A673 (cell line): ENCODE results near the gene FAM89B. TPM values are rescaled to one million over a fixed set of nuclear protein-coding genes. Genes with fewer than 3 reads are reported as not detected.

Source experiments
- BruUV-seq: library from RNA; stranded (reverse); fragments of 400-500 nt; replicated peaks from 2 replicates; lab custom pipeline; 2021; lab: Mats Ljungman, UMichigan
- CTCF ChIA-PET: fragments of 300-600 bp; sonication (Branson Sonifier 250); formaldehyde crosslinking; loops from one replicate; lab custom pipeline; 2022; ENCODE audit warnings: antibody characterized with exemption; lab: Charles Lee
- POLR2A ChIA-PET: fragments of 300-600 bp; sonication (Branson Sonifier 250); formaldehyde crosslinking; loops from one replicate; lab custom pipeline; 2022; ENCODE audit warnings: antibody characterized with exemption; ENCODE audit not compliant: low non-redundant PET; lab: Charles Lee
- DNase-seq: peaks from one replicate; pipeline ENCODE4 v3.0.0-alpha.2; 2015; ENCODE audit warnings: low spot score
- H3K27ac ChIP-seq: fragments of 200-600 bp; sonication (generic); 2 replicates; pipeline ENCODE4 v1.5.1; 2016; ENCODE audit warnings: mixed run types, low read depth, mild to moderate bottlenecking, mixed read lengths, antibody characterized with exemption, low read length; ENCODE audit not compliant: poor library complexity, severe bottlenecking
- H3K27me3 ChIP-seq: fragments of 200-600 bp; sonication (generic); replicated peaks from 2 replicates; pipeline ENCODE4 v1.6.1; 2017; ENCODE audit warnings: mixed run types, low read depth, mild to moderate bottlenecking, mixed read lengths, antibody characterized with exemption, low read length; ENCODE audit not compliant: insufficient read depth, poor library complexity
- H3K36me3 ChIP-seq: fragments of 200-600 bp; sonication (generic); 2 replicates; pipeline ENCODE4 v1.6.1; 2016; ENCODE audit warnings: mixed run types, mild to moderate bottlenecking, mixed read lengths, antibody characterized with exemption, low read length; ENCODE audit not compliant: insufficient read depth, poor library complexity, severe bottlenecking
- H3K4me1 ChIP-seq: fragments of 200-600 bp; sonication (generic); 2 replicates; pipeline ENCODE4 v1.6.1; 2017; ENCODE audit warnings: mixed run types, mild to moderate bottlenecking, mixed read lengths, antibody characterized with exemption, low read length; ENCODE audit not compliant: insufficient read depth, poor library complexity, severe bottlenecking
- H3K4me3 ChIP-seq: fragments of 200-600 bp; sonication (generic); 2 replicates; pipeline ENCODE4 v1.5.1; 2016; ENCODE audit warnings: low read depth, mixed run types, mild to moderate bottlenecking, mixed read lengths, low read length; ENCODE audit not compliant: poor library complexity, severe bottlenecking
- H3K9me3 ChIP-seq: fragments of 200-600 bp; sonication (generic); 2 replicates; pipeline ENCODE4 v1.6.1; 2016; ENCODE audit warnings: mixed run types, low read depth, mild to moderate bottlenecking, mixed read lengths, antibody characterized with exemption, low read length; ENCODE audit not compliant: poor library complexity, severe bottlenecking
- CTCF ChIP-seq: fragments of 300-800, 200-600 bp; sonication (generic); conservative IDR thresholded peaks from 2 replicates; pipeline ENCODE4 v1.5.1; 2017; ENCODE audit warnings: low read depth, mild to moderate bottlenecking, antibody characterized with exemption, low read length, moderate library complexity, mixed read lengths
- EZH2 ChIP-seq: fragments of 200-600 bp; sonication (generic); IDR thresholded peaks from 2 replicates; pipeline ENCODE4 v1.6.1; 2017; ENCODE audit warnings: borderline replicate concordance, low read depth, mild to moderate bottlenecking, mixed read lengths, antibody characterized with exemption, low read length; ENCODE audit not compliant: poor library complexity, severe bottlenecking
- intact Hi-C: fragments of 100-400 bp; cut with micrococcal nuclease; formaldehyde crosslinking; loops from one replicate; pipeline ENCODE4 v1.10.0; 2022; ENCODE audit not compliant: unreplicated experiment
- total RNA-seq: library from RNA; stranded (reverse); gene quantifications from 2 replicates; pipeline ENCODE4 v1.2.3, GENCODE V29; 2021

Gene FAM89B
- total RNA-seq, 1 experiment from 2014 or later = 88.3 TPM

- Histone ChIP-seq H3K36me3 (peaks cover 57% of the 10 kb centered on the region), H3K27me3 (no peaks in the 10 kb centered on the region), H3K4me1 (no peaks in the 10 kb centered on the region), H3K4me3 (no peak overlapping the region), H3K9me3 (no peaks in the 10 kb centered on the region), H3K27ac (no peak overlapping the region)
- CTCF ChIA-PET = no interaction called here
- POLR2A ChIA-PET = no interaction called here
- no TSS peak for BruUV-seq
- TF ChIP-seq EZH2 = no peak
- no peak for TF ChIP-seq CTCF
- no peak for DNase-seq
- intact Hi-C loops = loop anchor here (10.0 kb wide), 1 partner anchor 82 kb away; no protein-coding TSS in a partner anchor
Observed at GRCh38 chr11:65623177-65623576, 50.8 kb downstream of the FAM89B start.

Other genes with a start within 250 kb of the FAM89B start
- 125 and 149 TPM in 2 replicates for gene DPF2, start 238.7 kb upstream of the FAM89B start, total RNA-seq
- 2.3 and 3.5 TPM in 2 replicates for gene TIGD3, start 217.8 kb upstream of the FAM89B start, total RNA-seq
- gene SLC25A45, start 189.9 kb upstream of the FAM89B start, total RNA-seq = 5.3 and 7.4 TPM in 2 replicates
- gene FRMD8, start 185.9 kb upstream of the FAM89B start, total RNA-seq = 43.2 and 51.1 TPM in 2 replicates
- gene NEAT1, start 149.7 kb upstream of the FAM89B start, total RNA-seq = 196 and 211 TPM in 2 replicates
- 4,586 and 4,701 TPM in 2 replicates for gene MALAT1, start 73.5 kb upstream of the FAM89B start, total RNA-seq
- gene SCYL1, start 47.5 kb upstream of the FAM89B start, total RNA-seq = 90.6 and 95.7 TPM in 2 replicates
- gene LTBP3, start 14.2 kb upstream of the FAM89B start, total RNA-seq = 92.1 and 123 TPM in 2 replicates
- gene ZNRD2, start 2.1 kb upstream of the FAM89B start, total RNA-seq = 95.4 and 98.9 TPM in 2 replicates
- 29.5 and 40.9 TPM in 2 replicates for gene EHBP1L1, start 3.5 kb downstream of the FAM89B start, total RNA-seq
- 1.7 and 2.3 TPM in 2 replicates for gene KCNK7, start 23.3 kb downstream of the FAM89B start, total RNA-seq
- gene MAP3K11, start 41.7 kb downstream of the FAM89B start, total RNA-seq = 92.8 and 94.2 TPM in 2 replicates
- gene PCNX3, start 43.2 kb downstream of the FAM89B start, total RNA-seq = 63.4 and 68.0 TPM in 2 replicates
- 30.0 and 43.2 TPM in 2 replicates for gene SIPA1, start 65.6 kb downstream of the FAM89B start, total RNA-seq
- gene RELA, start 90.4 kb downstream of the FAM89B start, total RNA-seq = 92.0 and 99.3 TPM in 2 replicates
- gene KAT5, start 139.7 kb downstream of the FAM89B start, total RNA-seq = 68.1 and 71.3 TPM in 2 replicates
- 73.6 and 80.2 TPM in 2 replicates for gene RNASEH2C, start 148.3 kb downstream of the FAM89B start, total RNA-seq
- gene AP5B1, start 208.4 kb downstream of the FAM89B start, total RNA-seq = 22.5 and 22.8 TPM in 2 replicates
- gene OVOL1, start 214.5 kb downstream of the FAM89B start, total RNA-seq = not detected in 2 replicates